CD14-positive monocyte (primary cell): Measurements from ENCODE around the gene QSOX2. TPM values are rescaled to one million over a fixed set of nuclear protein-coding genes. Genes with fewer than 3 reads are reported as not detected.

Source experiments
- DNase-seq, 3 donors: peaks; one replicate each; pipeline ENCODE4 v3.0.0-alpha.2; 2011 to 2022
- H2AFZ ChIP-seq: 2 replicates; pipeline ENCODE4 v1.6.0; 2012; ENCODE audit warnings: mild to moderate bottlenecking, low read depth, low read length, inconsistent platforms; ENCODE audit not compliant: insufficient read depth, poor library complexity, severe bottlenecking
- H3K27ac ChIP-seq, 2 donors: 1 replicate in 1 of 2; 2 replicates in 1 of 2; pipeline ENCODE4 v1.5.1; 2012 to 2013; ENCODE audit warnings: low read length in 2 of 2, control low read depth in 1 of 2, inconsistent platforms in 1 of 2, low read depth in 1 of 2, mild to moderate bottlenecking in 1 of 2
- H3K27me3 ChIP-seq, 2 donors: one replicate each; pipeline versions ENCODE4 v1.6.0 to v1.6.1; 2011 to 2013; ENCODE audit warnings: low read length in 2 of 2; ENCODE audit not compliant: control insufficient read depth in 2 of 2, insufficient read depth in 2 of 2
- H3K36me3 ChIP-seq, 2 donors: replicated peaks in 1 of 2; 1 replicate in 1 of 2; 2 replicates in 1 of 2; pipeline versions ENCODE4 v1.5.1 to v1.6.1; 2012 to 2013; ENCODE audit warnings: low read length in 2 of 2, control low read depth in 1 of 2, inconsistent platforms in 1 of 2, mild to moderate bottlenecking in 1 of 2; ENCODE audit not compliant: insufficient read depth in 2 of 2, control insufficient read depth in 1 of 2
- H3K4me1 ChIP-seq, 2 donors: 1 replicate in 1 of 2; 2 replicates in 1 of 2; pipeline versions ENCODE4 v1.5.1 to v1.6.1; 2012 to 2013; ENCODE audit warnings: low read length in 2 of 2, control low read depth in 1 of 2, inconsistent platforms in 1 of 2, mild to moderate bottlenecking in 1 of 2, moderate library complexity in 1 of 2; ENCODE audit not compliant: insufficient read depth in 2 of 2, control insufficient read depth in 1 of 2
- H3K4me2 ChIP-seq: replicated peaks from 2 replicates; pipeline ENCODE3; 2012; ENCODE audit warnings: low read length, moderate library complexity, mild to moderate bottlenecking; ENCODE audit not compliant: poor library complexity, severe bottlenecking; ENCODE audit errors: extremely low read depth
- H3K4me3 ChIP-seq, 3 experiments: fragments of 200-600 bp in 1 of 3; sonication (generic) in 1 of 3; replicated peaks in 1 of 3; 1 replicate in 2 of 3; 2 replicates in 1 of 3; pipeline ENCODE4 v1.5.1; 2011 to 2013; ENCODE audit warnings: low read length in 3 of 3, mild to moderate bottlenecking in 3 of 3, control low read depth in 2 of 3, low read depth in 2 of 3, inconsistent platforms in 1 of 3, moderate library complexity in 1 of 3
- H3K79me2 ChIP-seq: 2 replicates; pipeline ENCODE4 v1.6.0; 2012; ENCODE audit warnings: mild to moderate bottlenecking, control low read depth, inconsistent platforms, low read length, moderate library complexity; ENCODE audit not compliant: insufficient read depth
- H3K9ac ChIP-seq: 2 replicates; pipeline ENCODE4 v1.6.0; 2017; ENCODE audit warnings: low read length, mild to moderate bottlenecking; ENCODE audit not compliant: insufficient read depth, poor library complexity, severe bottlenecking
- H3K9me3 ChIP-seq, 2 donors: replicated peaks in 1 of 2; 1 replicate in 1 of 2; 2 replicates in 1 of 2; pipeline versions ENCODE4 v1.5.1 to v1.6.1; 2012 to 2013; ENCODE audit warnings: low read length in 2 of 2, control low read depth in 1 of 2; ENCODE audit not compliant: control insufficient read depth in 1 of 2, insufficient read depth in 1 of 2
- H4K20me1 ChIP-seq: 2 replicates; pipeline ENCODE4 v1.6.0; 2012; ENCODE audit warnings: mild to moderate bottlenecking, low read length, control low read depth, moderate library complexity; ENCODE audit not compliant: insufficient read depth
- H3K27ac Mint-ChIP-seq, 7 donors: one replicate each; pipeline ENCODE4 v1.8.0; 2020; ENCODE audit warnings: mild to moderate bottlenecking in 7 of 7, mixed read lengths in 7 of 7, moderate library complexity in 6 of 7, inconsistent platforms in 2 of 7
- H3K27me3 Mint-ChIP-seq, 3 donors: one replicate each; pipeline ENCODE4 v1.8.0; 2021 to 2022; ENCODE audit warnings: low read depth in 3 of 3, mild to moderate bottlenecking in 3 of 3, mixed read lengths in 3 of 3, moderate library complexity in 3 of 3, inconsistent platforms in 1 of 3
- H3K36me3 Mint-ChIP-seq, 2 donors: one replicate each; pipeline ENCODE4 v1.8.0; 2020; ENCODE audit warnings: mixed read lengths in 2 of 2, inconsistent platforms in 1 of 2, mild to moderate bottlenecking in 1 of 2
- H3K4me1 Mint-ChIP-seq: one replicate; pipeline ENCODE4 v1.8.0; 2020; ENCODE audit warnings: mild to moderate bottlenecking, mixed read lengths
- H3K4me3 Mint-ChIP-seq, 2 donors: one replicate each; pipeline ENCODE4 v1.8.0; 2020; ENCODE audit warnings: mild to moderate bottlenecking in 2 of 2, mixed read lengths in 2 of 2, moderate library complexity in 1 of 2
- H3K9me3 Mint-ChIP-seq, 7 donors: one replicate each; pipeline ENCODE4 v1.8.0; 2020 to 2022; ENCODE audit warnings: mixed read lengths in 7 of 7, mild to moderate bottlenecking in 6 of 7, moderate library complexity in 6 of 7, inconsistent platforms in 2 of 7
- WGBS: methylation state at CpG from one replicate; pipeline ENCODE4 v1.1.5; 2013; ENCODE audit warnings: missing lambda C conversion rate; ENCODE audit not compliant: insufficient coverage; 5-methylcytosine and 5-hydroxymethylcytosine counted together
- intact Hi-C, 2 donors: fragments of 100-400 bp; cut with micrococcal nuclease; formaldehyde crosslinking; loops; one replicate each; pipeline versions ENCODE4 v1.15.0 to v1.15.1; 2023
- polyA plus RNA-seq, 3 donors: library from polyadenylated mRNA; depleted of rRNA in 1 of 3; unstranded in 2 of 3; stranded (reverse) in 1 of 3; fragments of 300-500 nt in 2 of 3; fragments of >200 nt in 1 of 3; fragmentation: Illumina TruSeq in 2 of 3; gene quantifications; 1 replicate in 2 of 3; 2 replicates in 1 of 3; pipeline ENCODE4 v1.2.3, GENCODE V29; 2012 to 2021
- TF ChIP-seq, protein P1 (sequence below): fragments of 200-600 bp; IDR thresholded peaks from one replicate; pipeline ENCODE4 v1.8.0; 2022; ENCODE audit warnings: antibody characterized with exemption, mild to moderate bottlenecking

Gene QSOX2
- polyA plus RNA-seq, 3 donors: 0.03 to 8.4 (median 0.17) TPM

GRCh38 chr9:136180586-136180985, 65.0 kb downstream of the QSOX2 start:
- TF ChIP-seq, protein P1, sequence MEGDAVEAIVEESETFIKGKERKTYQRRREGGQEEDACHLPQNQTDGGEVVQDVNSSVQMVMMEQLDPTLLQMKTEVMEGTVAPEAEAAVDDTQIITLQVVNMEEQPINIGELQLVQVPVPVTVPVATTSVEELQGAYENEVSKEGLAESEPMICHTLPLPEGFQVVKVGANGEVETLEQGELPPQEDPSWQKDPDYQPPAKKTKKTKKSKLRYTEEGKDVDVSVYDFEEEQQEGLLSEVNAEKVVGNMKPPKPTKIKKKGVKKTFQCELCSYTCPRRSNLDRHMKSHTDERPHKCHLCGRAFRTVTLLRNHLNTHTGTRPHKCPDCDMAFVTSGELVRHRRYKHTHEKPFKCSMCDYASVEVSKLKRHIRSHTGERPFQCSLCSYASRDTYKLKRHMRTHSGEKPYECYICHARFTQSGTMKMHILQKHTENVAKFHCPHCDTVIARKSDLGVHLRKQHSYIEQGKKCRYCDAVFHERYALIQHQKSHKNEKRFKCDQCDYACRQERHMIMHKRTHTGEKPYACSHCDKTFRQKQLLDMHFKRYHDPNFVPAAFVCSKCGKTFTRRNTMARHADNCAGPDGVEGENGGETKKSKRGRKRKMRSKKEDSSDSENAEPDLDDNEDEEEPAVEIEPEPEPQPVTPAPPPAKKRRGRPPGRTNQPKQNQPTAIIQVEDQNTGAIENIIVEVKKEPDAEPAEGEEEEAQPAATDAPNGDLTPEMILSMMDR: no peak
- no peak for DNase-seq
- no peaks in the 10 kb centered on the region for H3K9me3 ChIP-seq
- H3K4me2 ChIP-seq: no peak overlapping the region
- Mint-ChIP-seq H3K27me3 (peaks cover 3 to 28% (median 5%) of the 10 kb centered on the region in 3 donors), H3K9me3 (no peaks in the 10 kb centered on the region), H3K4me1 (no peaks in the 10 kb centered on the region), H3K36me3 (no peaks in the 10 kb centered on the region), H3K27ac (no peak overlapping the region), H3K4me3 (no peak overlapping the region)
- H3K27me3 ChIP-seq: peaks cover 0 to 4% of the 10 kb centered on the region in 2 donors
- H3K36me3 ChIP-seq: no peaks in the 10 kb centered on the region
- WGBS: 87% methylated on average over 8 of the region's 11 CpGs
- no peak overlapping the region for H2AFZ ChIP-seq
- intact Hi-C loops: no loop called here
- no peaks in the 10 kb centered on the region for H4K20me1 ChIP-seq
- no peaks in the 10 kb centered on the region for H3K4me1 ChIP-seq
- no peaks in the 10 kb centered on the region for H3K79me2 ChIP-seq
- no peak overlapping the region for H3K27ac ChIP-seq
- H3K9ac ChIP-seq: no peak overlapping the region
- H3K4me3 ChIP-seq: no peak overlapping the region

DNA sequence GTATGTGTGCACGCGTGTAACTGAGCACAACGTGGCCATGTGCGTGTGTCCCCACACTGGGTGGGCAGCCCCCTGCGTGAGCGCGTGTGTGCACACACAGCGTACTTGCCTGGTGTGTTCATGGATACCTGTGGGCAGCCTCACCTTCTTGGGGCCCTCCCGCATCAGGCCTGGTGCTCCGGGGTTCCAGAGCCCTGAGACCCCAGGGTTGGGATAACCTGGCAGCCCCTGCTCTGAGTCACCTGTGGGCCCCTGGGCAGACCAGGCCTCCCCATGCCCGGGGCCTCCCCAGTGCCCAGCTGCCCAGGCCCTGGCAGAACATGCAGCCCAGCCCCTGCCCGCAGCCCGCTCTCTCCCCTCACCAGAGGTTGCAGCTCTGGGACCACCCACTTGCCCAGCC, 65.9 kb downstream of the QSOX2 start:
- no peaks in the 10 kb centered on the region for H3K4me1 Mint-ChIP-seq
- Histone ChIP-seq H4K20me1 (no peaks in the 10 kb centered on the region), H3K36me3 (no peaks in the 10 kb centered on the region), H3K4me2 (no peak overlapping the region), H3K79me2 (no peaks in the 10 kb centered on the region), H3K9me3 (no peaks in the 10 kb centered on the region), H3K27me3 (peaks cover 0 to 2% of the 10 kb centered on the region in 2 donors), H3K4me3 (no peak overlapping the region), H3K4me1 (no peaks in the 10 kb centered on the region), H2AFZ (no peak overlapping the region), H3K9ac (no peak overlapping the region), H3K27ac (no peak overlapping the region)
- 96% methylated on average over 13 of the region's 13 CpGs for WGBS
- peaks cover 2 to 23% (median 3%) of the 10 kb centered on the region in 3 donors for H3K27me3 Mint-ChIP-seq
- no peak overlapping the region for H3K27ac Mint-ChIP-seq
- no peak for DNase-seq
- H3K4me3 Mint-ChIP-seq: no peak overlapping the region
- H3K36me3 Mint-ChIP-seq: no peaks in the 10 kb centered on the region
- TF ChIP-seq, protein P1: no peak
- intact Hi-C loops: no loop called here
- no peaks in the 10 kb centered on the region for H3K9me3 Mint-ChIP-seq
